ENCODE measurements around the gene S100A4. TPM values are rescaled to one million over a fixed set of nuclear protein-coding genes. Genes with fewer than 3 reads are reported as not detected.
"Not testable (repeated sequence)": the region's sequence is repeated elsewhere in the genome, so short reads cannot be mapped to it uniquely, and the experiment has no call there.

S100A4 gene
- total RNA-seq, 1 donor from 2014 or later = 69.3 TPM

DNA sequence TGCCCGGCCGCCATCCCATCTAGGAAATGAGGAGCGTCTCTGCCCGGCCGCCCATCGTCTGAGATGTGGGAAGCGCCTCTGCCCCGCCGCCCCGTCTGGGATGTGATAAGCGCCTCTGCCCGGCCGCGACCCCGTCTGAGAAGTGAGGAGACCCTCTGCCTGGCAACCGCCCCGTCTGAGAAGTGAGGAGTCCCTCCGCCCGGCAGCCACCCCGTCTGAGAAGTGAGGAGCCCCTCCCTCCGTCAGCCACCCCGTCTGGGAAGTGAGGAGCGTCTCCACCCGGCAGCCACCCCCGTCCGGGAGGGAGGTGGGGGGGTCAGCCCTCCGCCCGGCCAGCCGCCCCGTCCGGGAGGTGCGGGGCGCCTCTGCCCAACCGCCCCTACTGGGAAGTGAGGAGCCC lies 37.2 kb upstream of the S100A4 start:
- H2AFZ ChIP-seq (ENCODE audit: low read depth, low read length); H3K4me2 ChIP-seq (ENCODE audit: low read length); H3K36me3 Mint-ChIP-seq (ENCODE audit: low read depth, unreplicated experiment); H3K9me3 Mint-ChIP-seq (ENCODE audit: unreplicated experiment); FAIRE-seq; H4K20me1 ChIP-seq (ENCODE audit: insufficient read depth, low read length); H3K27me3 Mint-ChIP-seq (ENCODE audit: low read depth, unreplicated experiment); H3K36me3 ChIP-seq (ENCODE audit: insufficient read depth, low read length); H3K4me3 ChIP-seq (ENCODE audit: insufficient read depth, low read depth, low read length); H3K79me2 ChIP-seq (ENCODE audit: insufficient read depth, low read length); DNase-seq (ENCODE audit: low read depth); H3K27ac ChIP-seq (ENCODE audit: low read depth, low read length); H3K4me1 ChIP-seq (ENCODE audit: insufficient read depth, low read length); H3K9ac ChIP-seq (ENCODE audit: low read length); H3K27me3 ChIP-seq (ENCODE audit: insufficient read depth, low read length); H3K9me3 ChIP-seq (ENCODE audit: insufficient read depth, low read depth, low read length); H3K4me3 Mint-ChIP-seq (ENCODE audit: unreplicated experiment); H3K27ac Mint-ChIP-seq (ENCODE audit: unreplicated experiment): not testable (repeated sequence)
- H3K4me1 Mint-ChIP-seq (ENCODE audit: low read depth, unreplicated experiment) = peaks cover 14% of the 10 kb centered on the region

DNA sequence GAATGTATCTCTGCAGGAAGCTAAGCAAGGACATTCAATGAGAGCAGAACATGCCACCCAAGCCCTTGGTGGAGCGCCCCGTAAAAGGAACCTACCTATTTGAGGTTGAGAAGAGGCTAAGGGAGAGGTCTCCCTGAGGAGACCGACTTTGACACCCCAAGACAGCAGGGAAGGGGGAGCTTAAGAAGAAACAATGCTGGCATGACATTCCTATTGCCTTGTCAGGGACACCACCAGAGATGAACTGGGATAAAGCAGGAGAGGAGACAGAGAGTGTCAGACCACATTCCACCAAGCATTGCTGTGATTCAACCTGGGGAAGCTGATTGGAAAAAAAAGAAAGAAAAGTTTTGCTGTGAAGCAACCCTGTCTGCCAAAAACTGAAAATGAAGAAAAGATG lies 33.3 kb upstream of the S100A4 start:
- Histone ChIP-seq H3K9ac (ENCODE audit: low read length) (no peak overlapping the region), H2AFZ (ENCODE audit: low read depth, low read length) (no peak overlapping the region), H3K36me3 (ENCODE audit: insufficient read depth, low read length) (no peaks in the 10 kb centered on the region), H3K4me1 (ENCODE audit: insufficient read depth, low read length) (peaks cover 2% of the 10 kb centered on the region), H3K4me3 (ENCODE audit: insufficient read depth, low read depth, low read length) (no peak overlapping the region), H3K9me3 (ENCODE audit: insufficient read depth, low read depth, low read length) (no peaks in the 10 kb centered on the region), H3K27ac (ENCODE audit: low read depth, low read length) (no peak overlapping the region), H3K27me3 (ENCODE audit: insufficient read depth, low read length) (no peaks in the 10 kb centered on the region), H3K4me2 (ENCODE audit: low read length) (peak overlapping the region; percentile 9), H3K79me2 (ENCODE audit: insufficient read depth, low read length) (no peaks in the 10 kb centered on the region), H4K20me1 (ENCODE audit: insufficient read depth, low read length) (no peaks in the 10 kb centered on the region)
- FAIRE-seq = no peak
- H3K4me3 Mint-ChIP-seq (ENCODE audit: unreplicated experiment) = no peak overlapping the region
- peaks cover under 1% of the 10 kb centered on the region for H3K9me3 Mint-ChIP-seq (ENCODE audit: unreplicated experiment)
- no peaks in the 10 kb centered on the region for H3K36me3 Mint-ChIP-seq (ENCODE audit: low read depth, unreplicated experiment)
- DNase-seq (ENCODE audit: low read depth) = no peak
- peak overlapping the region; percentile 78 for H3K27ac Mint-ChIP-seq (ENCODE audit: unreplicated experiment)
- TF ChIP-seq EZH2 (IDR thresholded peaks at IDR 0.05; ENCODE audit: insufficient read depth, low read length) = no peak
- TF ChIP-seq, protein P1, sequence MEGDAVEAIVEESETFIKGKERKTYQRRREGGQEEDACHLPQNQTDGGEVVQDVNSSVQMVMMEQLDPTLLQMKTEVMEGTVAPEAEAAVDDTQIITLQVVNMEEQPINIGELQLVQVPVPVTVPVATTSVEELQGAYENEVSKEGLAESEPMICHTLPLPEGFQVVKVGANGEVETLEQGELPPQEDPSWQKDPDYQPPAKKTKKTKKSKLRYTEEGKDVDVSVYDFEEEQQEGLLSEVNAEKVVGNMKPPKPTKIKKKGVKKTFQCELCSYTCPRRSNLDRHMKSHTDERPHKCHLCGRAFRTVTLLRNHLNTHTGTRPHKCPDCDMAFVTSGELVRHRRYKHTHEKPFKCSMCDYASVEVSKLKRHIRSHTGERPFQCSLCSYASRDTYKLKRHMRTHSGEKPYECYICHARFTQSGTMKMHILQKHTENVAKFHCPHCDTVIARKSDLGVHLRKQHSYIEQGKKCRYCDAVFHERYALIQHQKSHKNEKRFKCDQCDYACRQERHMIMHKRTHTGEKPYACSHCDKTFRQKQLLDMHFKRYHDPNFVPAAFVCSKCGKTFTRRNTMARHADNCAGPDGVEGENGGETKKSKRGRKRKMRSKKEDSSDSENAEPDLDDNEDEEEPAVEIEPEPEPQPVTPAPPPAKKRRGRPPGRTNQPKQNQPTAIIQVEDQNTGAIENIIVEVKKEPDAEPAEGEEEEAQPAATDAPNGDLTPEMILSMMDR (IDR thresholded peaks at IDR 0.05; ENCODE audit: insufficient read depth, low read depth, low read length) = no peak
- H3K27me3 Mint-ChIP-seq (ENCODE audit: low read depth, unreplicated experiment) = no peaks in the 10 kb centered on the region
- peaks cover 14% of the 10 kb centered on the region for H3K4me1 Mint-ChIP-seq (ENCODE audit: low read depth, unreplicated experiment)

- Histone ChIP-seq H3K27me3 (ENCODE audit: insufficient read depth, low read length) (no peaks in the 10 kb centered on the region), H3K4me1 (ENCODE audit: insufficient read depth, low read length) (peaks cover under 1% of the 10 kb centered on the region), H2AFZ (ENCODE audit: low read depth, low read length) (no peak overlapping the region), H3K27ac (ENCODE audit: low read depth, low read length) (no peak overlapping the region), H3K79me2 (ENCODE audit: insufficient read depth, low read length) (no peaks in the 10 kb centered on the region), H3K9ac (ENCODE audit: low read length) (no peak overlapping the region), H4K20me1 (ENCODE audit: insufficient read depth, low read length) (no peaks in the 10 kb centered on the region), H3K9me3 (ENCODE audit: insufficient read depth, low read depth, low read length) (no peaks in the 10 kb centered on the region), H3K4me3 (ENCODE audit: insufficient read depth, low read depth, low read length) (no peak overlapping the region), H3K36me3 (ENCODE audit: insufficient read depth, low read length) (no peaks in the 10 kb centered on the region), H3K4me2 (ENCODE audit: low read length) (peak overlapping the region; percentile 9)
- Mint-ChIP-seq H3K4me1 (ENCODE audit: low read depth, unreplicated experiment) (peaks cover 14% of the 10 kb centered on the region), H3K36me3 (ENCODE audit: low read depth, unreplicated experiment) (no peaks in the 10 kb centered on the region), H3K4me3 (ENCODE audit: unreplicated experiment) (peak overlapping the region; percentile 58), H3K27me3 (ENCODE audit: low read depth, unreplicated experiment) (no peaks in the 10 kb centered on the region), H3K9me3 (ENCODE audit: unreplicated experiment) (peaks cover 2% of the 10 kb centered on the region), H3K27ac (ENCODE audit: unreplicated experiment) (peak overlapping the region; percentile 78)
- no peak for DNase-seq (ENCODE audit: low read depth)
- peak; percentile 84 for FAIRE-seq
- TF ChIP-seq, protein P1 (IDR thresholded peaks at IDR 0.05; ENCODE audit: insufficient read depth, low read depth, low read length) = no peak
- TF ChIP-seq EZH2 (IDR thresholded peaks at IDR 0.05; ENCODE audit: insufficient read depth, low read length) = no peak
Observed at GRCh38 chr1:153578490-153578889, 32.9 kb upstream of the S100A4 start.

Data from astrocyte (in vitro differentiated cells and primary cell).